ENCODE results near the gene NBPF15.
"Not testable (repeated sequence)": the region's sequence is repeated elsewhere in the genome, so short reads cannot be mapped to it uniquely, and the experiment has no call there.

The NBPF15 gene, protein sequence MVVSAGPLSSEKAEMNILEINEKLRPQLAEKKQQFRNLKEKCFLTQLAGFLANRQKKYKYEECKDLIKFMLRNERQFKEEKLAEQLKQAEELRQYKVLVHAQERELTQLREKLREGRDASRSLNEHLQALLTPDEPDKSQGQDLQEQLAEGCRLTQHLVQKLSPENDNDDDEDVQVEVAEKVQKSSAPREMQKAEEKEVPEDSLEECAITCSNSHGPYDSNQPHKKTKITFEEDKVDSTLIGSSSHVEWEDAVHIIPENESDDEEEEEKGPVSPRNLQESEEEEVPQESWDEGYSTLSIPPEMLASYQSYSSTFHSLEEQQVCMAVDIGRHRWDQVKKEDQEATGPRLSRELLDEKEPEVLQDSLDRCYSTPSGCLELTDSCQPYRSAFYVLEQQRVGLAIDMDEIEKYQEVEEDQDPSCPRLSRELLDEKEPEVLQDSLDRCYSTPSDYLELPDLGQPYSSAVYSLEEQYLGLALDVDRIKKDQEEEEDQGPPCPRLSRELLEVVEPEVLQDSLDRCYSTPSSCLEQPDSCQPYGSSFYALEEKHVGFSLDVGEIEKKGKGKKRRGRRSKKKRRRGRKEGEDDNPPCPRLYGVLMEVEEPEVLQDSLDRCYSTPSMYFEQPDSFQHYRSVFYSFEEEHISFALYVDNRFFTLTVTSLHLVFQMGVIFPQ

DNA sequence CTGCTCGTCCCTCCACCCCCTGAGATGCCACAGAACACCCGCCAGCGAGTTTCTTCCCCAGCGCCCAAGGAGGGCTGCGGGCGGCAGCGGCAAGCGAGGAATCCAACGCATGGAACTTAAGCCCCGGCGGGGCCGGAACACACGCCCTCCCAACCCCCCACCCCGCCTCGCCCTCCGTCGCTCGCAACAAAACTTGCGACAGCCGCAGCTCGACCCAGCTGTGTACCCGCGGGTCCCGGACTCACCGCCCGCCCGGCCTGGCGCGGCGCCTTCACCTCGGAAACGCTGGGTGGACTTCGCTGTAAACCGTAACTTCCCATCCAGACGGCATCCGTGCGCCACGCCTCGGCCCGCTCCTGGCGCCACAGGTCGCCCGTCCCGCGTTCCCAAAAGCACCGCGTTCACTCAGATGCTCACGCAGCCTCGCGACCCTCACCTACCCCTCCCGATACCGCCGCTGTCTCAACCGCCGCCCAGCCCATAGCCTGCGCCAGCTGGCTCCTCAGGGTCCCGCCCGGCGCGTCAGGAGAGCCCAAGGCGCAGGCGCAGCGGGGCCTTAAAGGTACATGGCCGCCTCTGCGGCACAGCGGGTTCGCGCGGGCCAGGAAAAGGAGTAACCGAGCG is at the start of gene NBPF15:
TSS of gene NBPF15 (minus strand) at position 534 of the 624 bp plus-strand sequence. CDS start 21,666 bp downstream, outside the sequence.
- peak in 1 of 2 donors; percentile 48 for DNase-seq (ENCODE audit: low read depth in 2 of 2)

DNA sequence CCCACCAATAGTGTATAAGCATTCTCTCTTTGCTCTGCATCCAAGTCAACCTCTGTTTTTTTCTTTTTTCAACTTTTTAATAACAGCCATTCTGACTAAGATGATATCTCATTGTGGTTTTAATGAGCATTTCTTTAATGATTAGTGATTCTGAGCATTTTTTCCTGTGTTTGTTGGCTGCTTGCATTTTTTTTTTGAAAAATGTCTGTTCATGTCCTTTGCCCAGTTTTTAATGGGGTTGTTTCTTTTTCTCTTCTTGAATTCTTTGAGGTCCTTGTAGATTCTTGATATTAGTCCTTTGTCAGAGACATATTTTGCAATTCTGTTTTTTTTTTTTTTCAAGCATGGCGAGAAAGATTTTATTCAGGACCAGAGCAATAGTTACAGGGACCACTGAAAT is 35.0 kb upstream of the NBPF15 start:
- not testable (repeated sequence) for DNase-seq (ENCODE audit: low read depth in 2 of 2)

- not testable (repeated sequence) for DNase-seq (ENCODE audit: low read depth in 2 of 2)
Observed at GRCh38 chr1:144494130-144494529, 32.7 kb upstream of the NBPF15 start.

DNA sequence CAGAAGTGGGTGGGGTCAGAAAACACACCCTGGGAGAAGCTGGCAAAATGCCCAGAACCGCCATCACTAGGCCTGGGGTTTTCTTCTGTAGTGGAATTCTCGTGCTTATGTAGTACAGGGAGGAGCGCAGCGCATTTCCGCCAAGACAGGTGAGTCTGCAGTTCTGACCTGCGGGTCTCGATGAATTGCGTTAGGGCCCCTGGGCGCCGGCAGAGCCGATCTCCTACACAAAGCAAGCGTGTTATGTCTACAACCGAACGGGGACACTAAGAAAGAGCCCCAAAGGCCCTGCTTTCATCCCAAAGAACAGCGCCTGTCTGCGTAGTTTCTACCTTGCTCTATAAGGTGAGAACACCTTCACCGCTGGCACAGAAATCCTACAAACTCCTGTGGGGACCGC is 28.9 kb upstream of the NBPF15 start:
- not testable (repeated sequence) for DNase-seq (ENCODE audit: low read depth in 2 of 2)

- DNase-seq (ENCODE audit: low read depth in 2 of 2): not testable (repeated sequence)
Observed at GRCh38 chr1:144487002-144487401, 25.5 kb upstream of the NBPF15 start.

- DNase-seq (ENCODE audit: low read depth in 2 of 2): not testable (repeated sequence)
Observed at GRCh38 chr1:144485048-144485993, 23.9 kb upstream of the NBPF15 start.

DNA sequence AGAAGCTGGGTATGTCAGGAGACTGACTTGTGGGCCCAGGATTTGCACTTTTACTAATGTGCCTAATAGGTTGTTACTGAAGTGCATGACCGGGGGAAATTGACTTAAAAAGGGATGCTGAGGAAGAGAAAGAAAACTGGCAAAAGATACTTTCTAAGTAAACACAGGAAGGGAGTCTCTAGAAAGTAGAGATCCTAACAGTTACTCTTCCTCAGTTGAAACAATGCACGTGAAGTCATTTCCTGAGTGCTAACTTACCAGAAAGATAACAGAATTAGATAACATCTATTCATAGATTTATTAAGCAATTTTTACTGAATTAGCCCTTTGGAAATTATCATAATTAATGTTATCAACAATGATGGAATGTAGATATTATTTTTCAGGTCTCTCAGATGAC is 12.4 kb upstream of the NBPF15 start:
- DNase-seq (ENCODE audit: low read depth in 2 of 2): not testable (repeated sequence)

- DNase-seq (ENCODE audit: low read depth in 2 of 2): not testable (repeated sequence)
Observed at GRCh38 chr1:144471434-144471833, 10.0 kb upstream of the NBPF15 start.

DNA sequence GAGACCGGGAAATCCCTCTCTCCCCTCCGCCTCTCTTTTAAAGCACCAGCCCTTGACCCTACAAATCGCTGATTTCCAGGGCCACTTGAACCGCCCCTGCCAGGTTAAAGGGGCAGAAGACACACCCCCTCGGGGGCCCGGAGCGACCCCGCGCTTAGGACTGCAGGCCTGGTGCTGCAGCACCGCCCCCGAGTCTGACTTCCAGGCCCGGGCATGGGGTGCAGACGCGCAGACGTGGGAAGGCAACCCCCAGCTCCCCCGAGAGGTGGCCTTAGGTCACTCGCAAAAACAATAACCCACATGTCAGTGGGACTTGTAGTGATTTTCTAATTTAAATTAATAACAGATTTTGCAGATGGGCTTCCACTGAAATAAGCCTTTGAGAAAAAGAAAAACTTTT is 309 bp upstream of the NBPF15 start:
- DNase-seq (ENCODE audit: low read depth in 2 of 2): not testable (repeated sequence)

DNA sequence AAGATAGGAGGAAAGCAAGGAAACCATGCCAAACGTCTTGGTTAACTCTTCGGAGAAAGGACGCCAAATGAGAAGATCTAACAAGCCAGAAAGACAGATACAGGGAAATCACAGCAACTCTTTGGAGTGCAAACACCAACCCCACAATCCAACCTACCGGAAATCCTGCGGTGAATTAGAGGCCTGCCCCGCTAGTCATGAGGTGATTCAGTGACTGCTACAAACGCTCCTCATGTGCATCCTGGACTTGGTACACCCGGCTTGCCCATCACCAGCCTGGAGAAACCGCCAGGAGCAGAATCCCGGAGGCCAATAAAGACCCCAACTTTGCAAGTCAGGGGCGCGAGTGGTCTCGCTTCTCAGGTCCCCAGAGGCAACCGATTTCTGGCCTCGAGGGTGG is 783 bp downstream of the NBPF15 start:
- DNase-seq (ENCODE audit: low read depth in 2 of 2): not testable (repeated sequence)

DNA sequence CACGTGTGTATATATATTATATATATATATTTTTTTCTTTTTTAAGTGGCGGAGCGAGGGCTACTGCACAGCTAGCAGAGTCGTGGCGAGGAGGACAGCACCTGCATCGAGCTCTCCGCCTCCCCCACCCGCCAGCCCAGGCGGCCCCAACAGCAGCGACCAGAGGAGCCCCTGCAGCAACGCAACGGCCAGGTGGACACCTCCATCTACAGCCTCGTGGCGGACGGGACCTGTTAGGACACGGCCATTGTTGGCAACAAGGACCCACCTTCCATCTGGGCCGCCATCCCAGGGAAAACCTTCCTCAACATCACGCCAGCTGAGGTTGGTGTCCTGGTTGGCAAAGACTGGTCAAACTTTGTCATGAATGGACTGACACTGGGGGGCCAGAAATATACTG is 19.1 kb downstream of the NBPF15 start:
- DNase-seq (ENCODE audit: low read depth in 2 of 2): not testable (repeated sequence)

DNA sequence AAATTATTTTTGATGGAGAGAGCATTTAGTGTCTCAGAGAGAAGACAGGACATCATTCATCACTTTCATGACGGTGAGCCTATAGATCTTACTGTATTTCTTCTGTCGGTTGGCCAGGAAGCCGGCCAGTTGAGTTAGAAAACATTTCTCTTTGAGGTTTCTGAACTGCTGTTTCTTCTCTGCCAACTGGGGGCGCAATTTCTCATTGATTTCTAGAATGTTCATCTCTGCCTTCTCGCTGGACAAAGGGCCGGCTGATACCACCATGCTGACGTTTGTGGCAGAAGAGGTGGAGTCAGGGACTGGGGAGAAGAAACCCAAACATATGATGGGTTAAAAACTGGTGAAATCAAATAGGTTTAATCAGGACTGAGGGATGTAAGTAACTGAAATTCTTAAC is 21.7 kb downstream of the NBPF15 start:
- DNase-seq (ENCODE audit: low read depth in 2 of 2): not testable (repeated sequence)

DNA sequence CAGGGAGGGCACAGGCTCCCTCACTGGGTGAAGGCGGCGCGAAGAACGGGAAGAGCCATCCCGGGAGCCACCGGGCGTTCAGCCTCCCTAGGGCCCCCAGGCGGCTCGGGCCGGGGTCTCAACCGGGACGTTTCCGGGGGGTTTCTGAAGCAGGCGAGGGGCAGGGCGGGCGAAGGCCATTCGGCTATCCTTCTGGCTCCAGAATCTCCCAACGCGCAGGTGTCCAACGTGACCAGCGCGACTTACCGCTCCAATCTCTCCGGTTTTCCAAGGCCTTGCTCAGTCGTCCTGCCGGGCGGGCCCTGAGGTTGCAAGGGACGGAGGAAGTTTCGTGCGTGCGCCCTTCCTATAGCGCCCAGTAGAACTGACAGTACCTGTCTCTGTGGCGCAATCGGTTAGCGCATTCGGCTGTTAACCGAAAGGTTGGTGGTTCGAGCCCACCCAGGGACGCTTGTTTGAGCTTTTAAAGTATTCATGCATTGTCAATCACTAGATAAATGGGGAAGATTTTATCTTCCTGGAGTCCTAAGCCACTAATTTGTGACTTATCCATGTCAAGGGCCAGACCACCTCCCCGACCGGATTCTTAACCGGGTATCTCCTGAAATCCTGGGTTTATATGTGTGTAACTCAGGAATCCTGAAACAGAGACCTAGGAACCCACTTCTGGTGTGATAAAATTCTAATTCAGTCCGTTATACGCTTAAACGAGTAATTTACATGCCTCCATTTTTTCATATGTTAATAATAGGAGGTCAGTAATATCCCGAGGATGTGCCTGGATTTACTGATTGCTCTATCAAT is 42.4 kb downstream of the NBPF15 start:
- not testable (repeated sequence) for DNase-seq (ENCODE audit: low read depth in 2 of 2)

DNA sequence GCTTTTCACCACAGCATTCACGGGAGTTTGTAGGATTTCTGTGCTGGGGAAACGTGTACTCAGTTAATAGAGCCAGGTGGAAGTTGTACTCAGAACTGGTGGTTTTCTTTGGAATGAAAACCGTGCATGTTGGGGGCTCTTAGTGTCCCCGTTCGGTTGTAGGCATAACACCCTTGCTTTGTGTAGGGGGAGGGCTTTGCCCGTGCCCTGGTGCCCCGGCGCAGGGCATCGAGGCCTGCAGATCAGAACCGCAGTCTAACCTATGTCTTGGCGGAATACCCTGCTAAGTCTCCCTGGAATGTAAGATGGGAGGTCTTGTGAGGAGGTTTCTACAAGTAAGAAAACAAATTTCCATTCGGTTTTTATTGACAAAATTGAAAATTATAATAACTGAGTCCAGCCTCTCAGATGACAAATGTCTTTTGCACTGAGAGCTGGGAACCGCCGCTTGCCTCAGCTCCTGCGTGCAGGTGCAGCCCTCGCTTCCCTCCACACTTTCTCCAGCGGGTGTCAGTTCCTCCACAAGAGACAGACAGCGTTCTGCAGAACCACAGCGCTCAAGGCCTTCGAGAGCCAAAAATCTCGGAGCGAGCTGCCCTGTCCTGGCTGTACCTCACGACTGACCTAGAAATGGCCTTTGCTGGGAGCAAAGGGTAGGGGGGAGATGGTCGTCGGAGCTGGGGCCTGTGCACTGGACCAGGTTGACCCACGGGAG is 47.9 kb downstream of the NBPF15 start:
- not testable (repeated sequence) for DNase-seq (ENCODE audit: low read depth in 2 of 2)

GRCh38 chr1:144412491-144413403 is 48.7 kb downstream of the NBPF15 start:
- peak; percentile 55 to 68 for DNase-seq (ENCODE audit: low read depth in 2 of 2)

DNA sequence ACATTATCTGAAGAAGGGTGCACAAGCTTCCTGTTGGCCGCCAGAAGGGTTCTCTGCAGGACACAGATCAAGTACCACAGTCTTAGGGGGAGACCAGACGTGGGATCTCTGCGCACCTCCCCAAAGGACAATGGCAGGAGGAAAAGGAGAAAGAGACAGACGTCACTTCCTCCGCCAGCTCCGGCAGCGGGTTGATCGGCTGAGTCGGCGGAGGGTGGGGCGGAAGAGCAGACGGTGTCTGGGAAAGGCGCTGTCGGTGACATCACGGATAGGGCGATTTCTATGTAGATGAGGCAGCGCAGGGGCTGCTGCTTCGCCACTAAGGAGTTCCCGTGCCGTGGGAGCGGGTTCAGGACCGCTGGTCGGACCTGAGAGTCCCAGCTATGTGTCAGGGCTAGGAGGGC is 49.4 kb downstream of the NBPF15 start:
- peak; percentile 36 to 48 for DNase-seq (ENCODE audit: low read depth in 2 of 2)

GRCh38 chr1:144402807-144403206 is 58.7 kb downstream of the NBPF15 start:
- not testable (repeated sequence) for DNase-seq (ENCODE audit: low read depth in 2 of 2)

- not testable (repeated sequence) for DNase-seq (ENCODE audit: low read depth in 2 of 2)
Observed at GRCh38 chr1:144371651-144372050, 89.8 kb downstream of the NBPF15 start.

Data from stimulated activated CD8-positive, alpha-beta memory T cell treated with anti-CD3 and anti-CD28 coated beads, Interleukin-7, amount 100 ng/mL, for 1 hour (primary cell).